HG03135 (cell line): ENCODE results near the gene SIRT5.

ENCODE experiments used
- ATAC-seq: cut with Tn5 transposase; IDR thresholded peaks from one replicate; pipeline ENCODE4 v1.9.1; 2021; ENCODE audit warnings: mild to moderate bottlenecking, moderate library complexity; ENCODE audit not compliant: unreplicated experiment

The SIRT5 gene

GRCh38 chr6:13629459-13630116 lies 55.2 kb downstream of the SIRT5 start:
- no peak for ATAC-seq

GRCh38 chr6:13630499-13630898 lies 56.1 kb downstream of the SIRT5 start:
- ATAC-seq: no peak

DNA sequence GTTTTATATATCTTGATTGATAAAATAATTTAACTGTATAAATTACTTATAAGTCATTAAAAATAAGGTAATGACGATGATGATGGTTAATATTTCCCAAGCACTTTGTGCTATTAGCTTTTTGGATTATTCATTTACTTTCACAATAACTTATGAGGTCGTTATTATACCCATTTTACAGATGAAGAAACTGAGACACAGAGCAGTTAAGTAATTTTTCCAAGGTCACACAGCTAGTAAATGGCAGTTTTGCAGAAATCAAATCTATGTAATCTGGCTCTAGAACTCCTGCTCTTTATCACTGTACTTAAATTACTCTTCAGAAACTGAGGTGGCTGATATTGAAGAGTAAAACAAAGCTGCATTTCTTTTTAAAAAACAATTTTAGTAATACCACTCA lies 58.9 kb downstream of the SIRT5 start:
- ATAC-seq: no peak

DNA sequence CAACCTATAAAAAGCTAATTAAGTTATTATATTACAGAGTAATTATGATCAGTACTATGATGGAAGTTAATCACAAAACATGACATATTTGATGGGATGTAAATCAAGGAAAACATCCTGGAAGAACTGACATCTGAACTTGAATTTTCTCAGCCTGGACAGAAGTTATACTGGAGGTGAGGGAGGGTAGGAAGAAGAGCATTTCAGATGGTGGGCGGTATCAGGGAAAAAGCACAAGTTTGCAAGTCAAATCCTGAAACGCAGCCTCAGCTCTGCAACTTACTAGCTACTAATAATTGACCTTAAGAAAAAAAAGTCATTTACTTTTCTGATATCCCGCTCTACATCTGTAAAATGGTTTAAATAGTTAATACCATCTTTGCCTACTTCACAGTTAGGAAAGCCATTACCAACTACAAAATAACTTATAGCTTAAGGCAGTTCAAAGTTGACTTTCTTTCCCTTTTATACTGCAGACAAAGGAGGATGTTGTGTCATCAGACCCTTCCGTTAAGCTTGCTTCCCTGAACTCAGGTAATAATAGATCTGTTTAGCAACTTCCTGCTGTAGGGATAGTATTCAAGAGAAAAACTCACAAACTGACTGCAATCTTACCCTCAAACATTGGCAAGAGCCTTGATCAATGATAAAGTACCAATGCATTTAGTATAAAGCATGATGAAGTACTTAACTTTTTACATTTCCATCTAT lies 61.7 kb downstream of the SIRT5 start:
- ATAC-seq: no peak

DNA sequence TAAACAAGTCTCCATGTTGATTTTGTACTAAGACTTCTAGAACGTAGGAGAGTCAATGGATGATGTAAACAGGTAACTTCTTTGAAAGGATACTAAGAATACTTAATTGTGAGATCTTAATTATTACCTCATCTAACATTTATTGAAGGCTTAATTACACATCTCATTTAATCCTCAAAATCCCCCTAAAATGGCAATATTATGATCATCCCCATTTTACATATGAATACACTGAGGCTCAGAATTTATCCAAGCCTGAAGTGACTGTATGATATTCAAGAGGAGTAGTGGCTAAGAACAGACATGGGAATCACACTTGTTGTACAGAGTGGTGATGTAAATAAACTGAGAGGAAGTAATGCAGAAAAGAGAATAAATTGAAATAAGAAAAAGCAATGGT lies 63.6 kb downstream of the SIRT5 start:
- no peak for ATAC-seq

GRCh38 chr6:13638626-13639025 lies 64.2 kb downstream of the SIRT5 start:
- ATAC-seq: no peak

- no peak for ATAC-seq
These were observed 66.9 kb downstream of the SIRT5 start for GRCh38 chr6:13641315-13641714.

GRCh38 chr6:13643125-13643524 lies 68.7 kb downstream of the SIRT5 start:
- ATAC-seq: no peak

DNA sequence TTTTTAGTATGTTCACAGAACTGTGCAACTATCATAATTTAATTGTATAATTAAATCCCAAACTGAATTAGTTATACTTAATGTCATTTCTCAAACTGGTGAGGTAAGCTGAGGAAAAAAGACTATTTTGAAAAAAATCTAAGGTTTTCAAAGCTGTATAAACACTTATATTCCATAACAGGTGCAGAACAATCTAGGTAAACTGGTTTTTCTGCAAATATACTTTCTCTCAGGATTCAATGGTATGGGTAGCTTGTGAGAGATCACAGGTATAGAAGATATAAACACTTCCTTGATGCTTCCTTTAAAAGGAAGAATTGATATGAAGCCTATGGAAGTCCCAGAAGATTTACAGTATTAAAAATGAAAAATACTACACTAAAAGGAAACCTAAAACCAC lies 74.4 kb downstream of the SIRT5 start:
- no peak for ATAC-seq

DNA sequence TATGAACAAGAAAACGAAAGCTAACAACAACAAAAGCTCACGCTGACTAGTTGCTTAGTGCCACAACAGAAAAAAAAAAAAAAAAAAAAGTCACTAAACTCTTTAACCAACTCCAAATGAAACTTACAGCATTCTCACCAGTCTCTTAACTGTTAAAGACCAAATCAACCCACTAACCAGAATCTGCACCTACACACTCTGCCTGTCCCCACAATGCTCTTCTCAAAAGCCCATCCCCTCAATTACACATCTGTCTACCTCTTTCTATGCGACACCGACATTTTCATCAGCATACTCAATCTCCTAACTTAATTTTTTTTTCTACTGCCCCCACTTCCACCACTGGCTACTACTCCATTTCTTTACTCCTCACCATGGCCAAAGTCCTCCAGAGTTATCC lies 75.0 kb downstream of the SIRT5 start:
- ATAC-seq: no peak

GRCh38 chr6:13653296-13653695 lies 78.9 kb downstream of the SIRT5 start:
- no peak for ATAC-seq

GRCh38 chr6:13654496-13654895 lies 80.1 kb downstream of the SIRT5 start:
- no peak for ATAC-seq

DNA sequence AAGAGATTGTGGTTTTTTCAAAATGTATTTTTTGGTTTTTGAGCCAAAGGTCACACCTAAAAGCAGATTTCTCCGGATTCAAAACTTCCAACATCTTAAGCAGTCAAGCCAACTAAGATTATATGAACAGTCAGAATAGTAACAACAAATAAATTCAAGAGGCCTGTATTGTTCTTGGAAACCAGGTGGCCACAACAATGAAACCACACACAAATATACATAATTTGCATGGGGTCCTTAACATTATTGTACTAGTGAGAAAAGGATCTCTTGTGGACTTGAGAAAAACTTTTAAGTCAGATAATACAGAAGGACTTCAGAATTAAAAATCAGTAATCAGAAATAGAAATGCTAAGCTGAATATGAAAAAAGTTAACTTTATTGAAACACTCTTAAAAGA lies 81.3 kb downstream of the SIRT5 start:
- ATAC-seq: no peak

GRCh38 chr6:13660273-13660672 lies 85.9 kb downstream of the SIRT5 start:
- ATAC-seq: no peak

GRCh38 chr6:13660893-13661292 lies 86.5 kb downstream of the SIRT5 start:
- no peak for ATAC-seq

DNA sequence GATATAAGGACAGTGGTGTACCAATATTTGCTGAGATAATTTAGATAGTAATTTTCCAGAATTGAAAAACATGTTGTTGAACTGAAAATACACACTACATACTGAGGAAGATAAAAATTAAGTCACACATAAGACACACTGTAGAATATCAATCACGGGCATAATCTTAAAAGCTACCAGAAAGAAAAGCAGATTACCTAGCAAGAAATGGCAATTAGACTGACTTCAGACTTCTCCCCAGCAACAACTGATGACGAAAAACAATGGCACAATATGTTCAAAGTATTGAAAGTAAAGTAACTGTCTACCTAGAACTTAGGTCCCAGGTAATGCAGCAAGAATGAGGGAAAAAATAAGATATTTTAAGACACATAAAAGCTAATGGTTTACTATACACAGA lies 87.2 kb downstream of the SIRT5 start:
- ATAC-seq: no peak

DNA sequence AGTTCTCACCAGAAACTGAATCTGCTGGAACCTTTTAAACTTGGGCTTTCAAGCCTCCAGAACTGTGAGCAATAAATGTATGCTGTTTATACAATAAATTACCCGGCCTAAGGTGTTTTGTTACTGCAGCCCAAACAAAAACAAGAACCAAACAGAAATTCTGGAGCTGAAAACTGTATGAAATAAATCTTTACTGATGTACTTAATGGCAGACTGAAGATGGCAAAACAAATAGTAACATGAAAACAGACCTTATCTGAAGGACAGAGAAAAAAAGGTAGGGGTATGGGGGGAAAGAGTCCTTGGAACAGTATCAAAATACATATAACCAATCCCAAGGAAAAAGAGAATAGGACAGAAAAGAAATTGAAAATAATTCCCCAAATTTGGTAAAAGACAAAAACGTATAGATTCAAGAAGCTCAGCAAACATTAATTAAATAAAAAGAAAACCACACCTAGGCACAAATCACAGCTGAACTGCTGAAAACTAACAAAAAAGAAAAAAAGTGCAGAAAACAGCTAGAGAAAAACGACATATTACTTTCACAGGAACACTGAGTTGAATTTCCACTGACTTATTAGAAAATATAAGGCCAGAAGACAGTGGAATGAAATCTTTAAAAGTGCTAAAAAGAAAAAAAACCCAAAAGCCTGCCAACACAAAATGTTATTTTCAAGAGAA lies 88.4 kb downstream of the SIRT5 start:
- ATAC-seq: no peak

DNA sequence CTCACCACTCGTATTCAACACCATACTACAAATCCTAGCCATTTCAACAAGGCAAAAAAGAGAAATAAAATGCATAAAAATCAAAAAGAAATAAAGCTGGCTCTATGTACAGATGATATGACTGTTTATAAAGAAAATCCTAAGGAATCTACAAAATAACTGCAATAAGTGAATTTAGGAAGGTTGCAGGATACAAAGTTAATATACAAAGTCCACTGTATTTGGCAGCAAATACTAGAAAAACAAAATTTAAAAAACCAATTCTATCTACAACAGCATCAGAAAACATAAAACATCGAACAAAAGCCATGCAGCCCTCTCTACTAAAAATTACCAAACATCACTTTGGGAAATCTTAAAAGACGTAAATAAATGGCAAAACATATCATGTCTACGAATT lies 89.6 kb downstream of the SIRT5 start:
- no peak for ATAC-seq
